ENCODE results near the gene GTF2H4. TPM values are rescaled to one million over a fixed set of nuclear protein-coding genes. Genes with fewer than 3 reads are reported as not detected.

Gene GTF2H4
- total RNA-seq, 1 experiment from 2014 or later = 43.6 TPM

GRCh38 chr6:30930506-30930905 lies 22.5 kb downstream of the GTF2H4 start:
- Histone ChIP-seq H3K27me3 (replicated peaks; ENCODE audit: control insufficient read depth, insufficient read depth, low read length) (no peaks in the 10 kb centered on the region), H3K36me3 (ENCODE audit: control insufficient read depth, insufficient read depth, low read length) (no peaks in the 10 kb centered on the region), H3K4me1 (peaks cover 21% of the 10 kb centered on the region), H3K9me3 (peaks cover 5% of the 10 kb centered on the region; the same call in 1 of the 2 replicates), H3K4me3 (ENCODE audit: low read depth, low read length) (no peak overlapping the region)
- ChIA-PET POLR2A (no interaction called here), CTCF (interaction anchor here (1.5 kb wide), 1 partner anchor 140 kb away, joined by 5 read pairs; no protein-coding TSS in a partner anchor)
- H3K9me3 Mint-ChIP-seq (ENCODE audit: unreplicated experiment) = peaks cover 19% of the 10 kb centered on the region
- intact Hi-C loops (cut with micrococcal nuclease; ENCODE audit: unreplicated experiment) = loop anchor here (5.0 kb wide), 1 partner anchor 112 kb away; no protein-coding TSS in a partner anchor
- no TSS peak for BruUV-seq (replicated peaks)
- no peak for DNase-seq
- TF ChIP-seq CTCF (IDR thresholded peaks at IDR 0.05; ENCODE audit: insufficient read depth in 1 of 2, low read depth in 1 of 2, low read length in 1 of 2, severe bottlenecking in 1 of 2, unreplicated experiment in 1 of 2) = no peak
- peaks cover 28% of the 10 kb centered on the region for H3K4me1 Mint-ChIP-seq (ENCODE audit: low read depth, unreplicated experiment)
- no peak overlapping the region for H3K27ac Mint-ChIP-seq (ENCODE audit: unreplicated experiment)
- no peak overlapping the region for H3K4me3 Mint-ChIP-seq (ENCODE audit: unreplicated experiment)
- H3K36me3 Mint-ChIP-seq (ENCODE audit: insufficient read depth, unreplicated experiment) = peaks cover 13% of the 10 kb centered on the region
- H3K27me3 Mint-ChIP-seq (ENCODE audit: insufficient read depth, unreplicated experiment) = no peaks in the 10 kb centered on the region

- H3K27me3 ChIP-seq (replicated peaks; ENCODE audit: control insufficient read depth, insufficient read depth, low read length) = no peaks in the 10 kb centered on the region
- no peaks in the 10 kb centered on the region for H3K27me3 Mint-ChIP-seq (ENCODE audit: insufficient read depth, unreplicated experiment)
- BruUV-seq (replicated peaks) = no TSS peak
- POLR2A ChIA-PET = no interaction called here
- H3K4me3 Mint-ChIP-seq (ENCODE audit: unreplicated experiment) = peak overlapping the region; percentile 60
- H3K4me1 Mint-ChIP-seq (ENCODE audit: low read depth, unreplicated experiment) = peaks cover 31% of the 10 kb centered on the region
- CTCF ChIA-PET = interaction anchor here (1.0 to 1.5 kb wide), 3 partner anchors 11 to 140 kb away, joined by 3 to 8 read pairs (median 5); partner anchors contain the start of gene VARS2
- intact Hi-C loops (cut with micrococcal nuclease; ENCODE audit: unreplicated experiment) = loop anchor here (5.0 kb wide), 1 partner anchor 111 kb away; no protein-coding TSS in a partner anchor
- peak overlapping the region; percentile 91 for H3K27ac Mint-ChIP-seq (ENCODE audit: unreplicated experiment)
- no peak for TF ChIP-seq CTCF (IDR thresholded peaks at IDR 0.05; ENCODE audit: insufficient read depth in 1 of 2, low read depth in 1 of 2, low read length in 1 of 2, severe bottlenecking in 1 of 2, unreplicated experiment in 1 of 2)
- H3K4me3 ChIP-seq (ENCODE audit: low read depth, low read length) = no peak overlapping the region
- H3K36me3 Mint-ChIP-seq (ENCODE audit: insufficient read depth, unreplicated experiment) = peaks cover 8% of the 10 kb centered on the region
- H3K4me1 ChIP-seq = peaks cover 21% of the 10 kb centered on the region
- peaks cover 5% of the 10 kb centered on the region; the same call in 1 of the 2 replicates for H3K9me3 ChIP-seq
- no peaks in the 10 kb centered on the region for H3K36me3 ChIP-seq (ENCODE audit: control insufficient read depth, insufficient read depth, low read length)
- DNase-seq = no peak
- peaks cover 19% of the 10 kb centered on the region for H3K9me3 Mint-ChIP-seq (ENCODE audit: unreplicated experiment)
These were observed 23.3 kb downstream of the GTF2H4 start for GRCh38 chr6:30931272-30931671.

- POLR2A ChIA-PET = no interaction called here
- no peak for TF ChIP-seq CTCF (IDR thresholded peaks at IDR 0.05; ENCODE audit: insufficient read depth in 1 of 2, low read depth in 1 of 2, low read length in 1 of 2, severe bottlenecking in 1 of 2, unreplicated experiment in 1 of 2)
- BruUV-seq (replicated peaks) = no TSS peak
- Histone ChIP-seq H3K36me3 (ENCODE audit: control insufficient read depth, insufficient read depth, low read length) (no peaks in the 10 kb centered on the region), H3K4me1 (peaks cover 21% of the 10 kb centered on the region), H3K4me3 (ENCODE audit: low read depth, low read length) (no peak within 1 kb of the TSS), H3K9me3 (peaks cover 5% of the 10 kb centered on the region; the same call in 1 of the 2 replicates), H3K27me3 (replicated peaks; ENCODE audit: control insufficient read depth, insufficient read depth, low read length) (no peaks in the 10 kb centered on the region)
- Mint-ChIP-seq H3K36me3 (ENCODE audit: insufficient read depth, unreplicated experiment) (no peaks in the 10 kb centered on the region), H3K9me3 (ENCODE audit: unreplicated experiment) (peaks cover 19% of the 10 kb centered on the region), H3K27me3 (ENCODE audit: insufficient read depth, unreplicated experiment) (no peaks in the 10 kb centered on the region), H3K4me1 (ENCODE audit: low read depth, unreplicated experiment) (peaks cover 36% of the 10 kb centered on the region), H3K27ac (ENCODE audit: unreplicated experiment) (peak within 1 kb of the TSS; percentile 91), H3K4me3 (ENCODE audit: unreplicated experiment) (peak within 1 kb of the TSS; percentile 60)
- intact Hi-C loops (cut with micrococcal nuclease; ENCODE audit: unreplicated experiment) = loop anchor here (5.0 kb wide), 1 partner anchor 110 kb away; no protein-coding TSS in a partner anchor
- CTCF ChIA-PET = interaction anchor here (0.6 to 1.5 kb wide), 5 partner anchors 10 to 155 kb away, joined by 3 to 8 read pairs (median 3); partner anchors contain the start of gene VARS2
- DNase-seq = peak; percentile 56 to 65
These were observed 24.1 kb downstream of the GTF2H4 start, which contains the start of gene SFTA2 for GRCh38 chr6:30931969-30932645. SFTA2 (minus strand) TSS chr6:30932170; CDS start chr6:30932096, 74 bp downstream.

Data from Caco-2 (cell line).